Epithelial cell of proximal tubule (primary cell): ENCODE data around the gene SST. TPM values are rescaled to one million over a fixed set of nuclear protein-coding genes. Genes with fewer than 3 reads are reported as not detected.

ENCODE experiments used
- DNase-seq: peaks from one replicate; pipeline ENCODE4 v3.0.0-alpha.2; 2011; ENCODE audit warnings: low read depth
- H3K4me3 ChIP-seq: 2 replicates; pipeline ENCODE4 v1.5.1; 2011; ENCODE audit warnings: low read depth, mild to moderate bottlenecking, low read length
- CTCF ChIP-seq: conservative IDR thresholded peaks from 2 replicates; pipeline ENCODE4 v1.5.1; 2012; ENCODE audit warnings: low read depth, mild to moderate bottlenecking, low read length
- total RNA-seq: library from RNA; depleted of rRNA; stranded (reverse); fragments of >200 nt; gene quantifications from 2 replicates; pipeline ENCODE4 v1.2.3, GENCODE V29; 2015

Gene SST
- total RNA-seq, 1 donor from 2014 or later: 0.98 TPM

DNA sequence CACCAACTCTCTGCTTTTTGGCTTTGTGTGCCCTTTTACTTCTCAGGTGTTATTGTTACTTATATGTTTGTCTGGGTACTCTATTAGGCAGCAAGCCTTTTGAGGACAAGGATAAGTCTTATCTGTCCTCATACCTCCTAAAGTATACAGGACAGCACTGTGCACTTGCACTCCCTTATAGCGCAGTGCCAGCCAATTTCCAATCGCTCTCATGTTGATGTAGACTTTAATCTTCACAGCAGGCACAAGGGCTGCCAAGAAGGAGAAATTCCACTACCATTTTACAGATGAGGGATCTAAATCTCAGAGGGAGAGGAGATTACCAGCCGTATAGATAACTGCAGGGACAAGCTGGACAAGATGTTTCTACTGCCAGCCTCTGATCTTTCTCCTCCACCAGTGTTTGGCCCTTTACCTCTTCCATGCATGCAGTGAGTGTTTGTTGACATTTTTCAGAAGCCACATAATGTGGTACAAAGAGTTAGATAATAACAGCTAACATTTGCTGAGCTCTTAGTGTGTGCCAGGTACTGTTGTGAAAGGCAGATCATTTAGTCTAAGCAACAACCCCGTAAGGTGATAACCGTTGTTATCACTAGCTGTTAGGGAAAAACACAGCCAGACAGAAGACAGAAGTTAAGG, 30.1 kb downstream of the SST start:
- TF ChIP-seq CTCF: no peak
- DNase-seq: no peak
- H3K4me3 ChIP-seq: no peak overlapping the region

DNA sequence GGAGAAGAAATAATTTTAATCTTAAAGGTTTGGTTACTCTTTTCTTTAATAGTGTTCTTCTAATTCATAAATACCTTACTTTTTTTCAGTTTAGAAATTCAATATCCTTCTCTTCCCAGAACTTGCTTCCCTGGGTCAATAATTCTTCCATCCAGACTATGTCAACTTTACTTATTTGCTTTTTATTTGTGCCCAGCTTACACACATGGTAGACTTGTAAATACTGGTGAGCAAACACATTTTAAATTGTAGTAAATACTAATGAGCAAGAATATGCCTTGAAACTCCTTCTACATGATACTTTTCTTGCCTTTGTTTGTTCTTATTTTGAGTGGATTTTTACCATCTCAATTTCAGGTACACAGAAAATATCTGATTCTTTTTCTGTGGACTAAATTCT, 33.7 kb downstream of the SST start:
- H3K4me3 ChIP-seq: no peak overlapping the region

DNA sequence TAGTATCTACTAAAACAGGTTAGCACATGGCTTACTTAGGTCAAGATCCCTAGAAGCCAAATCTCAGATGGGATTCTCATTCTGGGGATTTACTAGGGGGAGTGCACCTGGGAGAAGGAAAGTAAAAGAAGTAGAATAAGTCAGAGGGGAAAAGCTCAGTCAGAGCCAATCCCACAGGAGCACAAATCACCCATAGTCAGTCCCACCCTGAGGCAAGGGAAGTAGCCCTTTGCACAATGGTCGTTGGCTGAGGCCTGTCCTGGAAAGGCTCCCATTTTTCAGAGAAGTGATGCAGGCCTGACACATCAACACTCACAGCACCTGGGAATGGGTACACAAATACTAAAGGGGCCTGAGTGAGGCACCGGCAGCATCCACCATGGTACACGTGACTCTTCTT, 39.8 kb downstream of the SST start:
- no peak for DNase-seq
- H3K4me3 ChIP-seq: no peak overlapping the region
- no peak for TF ChIP-seq CTCF

More for the DNA sequence above, 33.7 kb downstream of the SST start:
- no peak for DNase-seq
- no peak for TF ChIP-seq CTCF

GRCh38 chr3:187629711-187630110, 40.5 kb downstream of the SST start:
- H3K4me3 ChIP-seq: no peak overlapping the region
- TF ChIP-seq CTCF: no peak
- DNase-seq: no peak

- H3K4me3 ChIP-seq: no peak overlapping the region
- no peak for DNase-seq
- TF ChIP-seq CTCF: no peak
Measured at GRCh38 chr3:187628169-187628568, 42.0 kb downstream of the SST start.

DNA sequence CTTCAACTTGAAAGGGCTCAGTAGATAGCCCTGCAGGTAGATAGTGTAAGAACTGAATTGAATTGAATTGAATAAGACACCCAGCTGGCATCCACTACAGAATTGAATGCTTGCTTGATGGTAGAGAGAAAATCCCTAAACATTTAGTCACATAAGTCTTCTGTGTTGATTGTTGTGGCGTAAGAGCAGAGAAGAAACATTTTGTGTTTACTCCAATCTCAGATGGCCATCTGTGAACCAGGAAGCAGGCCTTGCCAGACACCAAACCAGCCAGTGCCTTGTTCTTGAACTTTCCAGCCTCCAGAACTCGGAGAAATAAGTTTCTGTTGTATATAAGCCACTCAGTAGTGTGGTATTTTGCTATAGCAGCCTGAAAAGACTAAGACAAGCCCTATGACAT, 43.6 kb downstream of the SST start:
- H3K4me3 ChIP-seq: no peak overlapping the region
- no peak for TF ChIP-seq CTCF
- DNase-seq: no peak

GRCh38 chr3:187624588-187624987, 45.6 kb downstream of the SST start:
- DNase-seq: no peak
- TF ChIP-seq CTCF: no peak
- no peak overlapping the region for H3K4me3 ChIP-seq
